ENCODE measurements around the gene DIAPH1. TPM values are rescaled to one million over a fixed set of nuclear protein-coding genes. Genes with fewer than 3 reads are reported as not detected.

Gene DIAPH1
- total RNA-seq, 1 experiment from 2014 or later = 142 TPM

- TF ChIP-seq EZH2 (IDR thresholded peaks at IDR 0.05) = no peak
- TF ChIP-seq JUND (IDR thresholded peaks at IDR 0.05) = no peak
- no peak for TF ChIP-seq RAD21 (IDR thresholded peaks at IDR 0.05; ENCODE audit: low read depth)
- no peak for TF ChIP-seq SIN3A (IDR thresholded peaks at IDR 0.05; ENCODE audit: low read depth)
- TF ChIP-seq SRF (IDR thresholded peaks at IDR 0.05; ENCODE audit: low read depth) = no peak
- TF ChIP-seq CEBPB (IDR thresholded peaks at IDR 0.05; ENCODE audit: low read depth) = no peak
- no peak for TF ChIP-seq FOSL1 (IDR thresholded peaks at IDR 0.05; ENCODE audit: low read depth)
Measured at GRCh38 chr5:141649972-141650371, 31.2 kb upstream of the DIAPH1 start (continued).

- RAD21 ChIA-PET (ENCODE audit: low non-redundant PET in 1 of 2, low total read pairs in 2 of 2, uncharacterized antibody in 2 of 2, unreplicated experiment in 2 of 2) = no interaction called here
- Histone ChIP-seq H3K4me2 (ENCODE audit: low read length) (no peak overlapping the region), H4K20me1 (ENCODE audit: insufficient read depth) (no peaks in the 10 kb centered on the region), H3K9me2 (ENCODE audit: insufficient read depth) (no peaks in the 10 kb centered on the region), H3K27ac (ENCODE audit: low read depth, low read length) (no peak overlapping the region), H3K27me3 (ENCODE audit: insufficient read depth, low read length) (no peaks in the 10 kb centered on the region), H3K9me3 (ENCODE audit: control insufficient read depth in 1 of 2, insufficient read depth in 1 of 2, low read depth in 1 of 2, low read length in 2 of 2) (no peaks in the 10 kb centered on the region), H3K4me1 (ENCODE audit: control insufficient read depth in 1 of 2, insufficient read depth in 2 of 2, low read length in 2 of 2) (peaks cover 0 to 18% of the 10 kb centered on the region in 2 experiments; a peak in 2 of 4 replicates), H3K4me3 (replicated peaks in 1 of 2; ENCODE audit: low read depth in 1 of 2, low read length in 2 of 2) (no peak overlapping the region), H2AFZ (ENCODE audit: low read depth, low read length, poor library complexity, severe bottlenecking) (no peak overlapping the region), H3K36me3 (ENCODE audit: control insufficient read depth in 1 of 2, insufficient read depth in 2 of 2, low read length in 2 of 2) (peaks cover 2 to 3% of the 10 kb centered on the region in 2 experiments; a peak in 2 of 4 replicates), H3K9ac (ENCODE audit: low read length) (no peak overlapping the region), H3K79me2 (ENCODE audit: insufficient read depth, low read length) (no peaks in the 10 kb centered on the region)
- BruUV-seq (replicated peaks) = no TSS peak
- CTCF ChIA-PET = no interaction called here
- TF ChIP-seq EZH2phosphoT487 (IDR thresholded peaks at IDR 0.05; ENCODE audit: borderline replicate concordance) (no peak), POLR2A (IDR thresholded peaks at IDR 0.05; ENCODE audit: borderline replicate concordance, extremely low read depth, insufficient read depth, insufficient read length) (no peak), YY1 (IDR thresholded peaks at IDR 0.05; ENCODE audit: extremely low read depth, insufficient replicate concordance, low read depth, low read length) (no peak), ZNF274 (IDR thresholded peaks at IDR 0.05; ENCODE audit: low read depth, low read length) (no peak), RAD21 (IDR thresholded peaks at IDR 0.05; ENCODE audit: low read depth) (no peak), SIN3A (IDR thresholded peaks at IDR 0.05; ENCODE audit: low read depth) (no peak), EGR1 (IDR thresholded peaks at IDR 0.05; ENCODE audit: low read depth) (no peak), SRF (IDR thresholded peaks at IDR 0.05; ENCODE audit: low read depth) (no peak), FOSL1 (IDR thresholded peaks at IDR 0.05; ENCODE audit: low read depth) (no peak)
- TF ChIP-seq, protein P1, sequence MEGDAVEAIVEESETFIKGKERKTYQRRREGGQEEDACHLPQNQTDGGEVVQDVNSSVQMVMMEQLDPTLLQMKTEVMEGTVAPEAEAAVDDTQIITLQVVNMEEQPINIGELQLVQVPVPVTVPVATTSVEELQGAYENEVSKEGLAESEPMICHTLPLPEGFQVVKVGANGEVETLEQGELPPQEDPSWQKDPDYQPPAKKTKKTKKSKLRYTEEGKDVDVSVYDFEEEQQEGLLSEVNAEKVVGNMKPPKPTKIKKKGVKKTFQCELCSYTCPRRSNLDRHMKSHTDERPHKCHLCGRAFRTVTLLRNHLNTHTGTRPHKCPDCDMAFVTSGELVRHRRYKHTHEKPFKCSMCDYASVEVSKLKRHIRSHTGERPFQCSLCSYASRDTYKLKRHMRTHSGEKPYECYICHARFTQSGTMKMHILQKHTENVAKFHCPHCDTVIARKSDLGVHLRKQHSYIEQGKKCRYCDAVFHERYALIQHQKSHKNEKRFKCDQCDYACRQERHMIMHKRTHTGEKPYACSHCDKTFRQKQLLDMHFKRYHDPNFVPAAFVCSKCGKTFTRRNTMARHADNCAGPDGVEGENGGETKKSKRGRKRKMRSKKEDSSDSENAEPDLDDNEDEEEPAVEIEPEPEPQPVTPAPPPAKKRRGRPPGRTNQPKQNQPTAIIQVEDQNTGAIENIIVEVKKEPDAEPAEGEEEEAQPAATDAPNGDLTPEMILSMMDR (IDR thresholded peaks at IDR 0.05 in 2 of 3, conservative IDR thresholded peaks at IDR 0.05 in 1 of 3; ENCODE audit: borderline replicate concordance in 1 of 3, insufficient read depth in 1 of 3, low read depth in 2 of 3, low read length in 2 of 3) = no peak
- TF ChIP-seq, protein P2, sequence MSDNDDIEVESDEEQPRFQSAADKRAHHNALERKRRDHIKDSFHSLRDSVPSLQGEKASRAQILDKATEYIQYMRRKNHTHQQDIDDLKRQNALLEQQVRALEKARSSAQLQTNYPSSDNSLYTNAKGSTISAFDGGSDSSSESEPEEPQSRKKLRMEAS (IDR thresholded peaks at IDR 0.05) = no peak
- POLR2A ChIA-PET = interaction anchor here (0.6 to 1.1 kb wide), 2 partner anchors 12 to 16 kb away, joined by 3 read pairs; partner anchors contain the start of genes HDAC3 and RELL2
- DNase-seq (ENCODE audit: low read depth, low spot score) = no peak
- intact Hi-C loops (cut with micrococcal nuclease) = no loop called here
- no peak for ATAC-seq
Measured at GRCh38 chr5:141649056-141649688, 30.4 kb upstream of the DIAPH1 start.

Data from HCT116 (cell line).